ENCODE data around the gene ZNF22.
A peak's percentile ranks its signal among the peaks of the same experiment; 100 is the strongest.

DNA sequence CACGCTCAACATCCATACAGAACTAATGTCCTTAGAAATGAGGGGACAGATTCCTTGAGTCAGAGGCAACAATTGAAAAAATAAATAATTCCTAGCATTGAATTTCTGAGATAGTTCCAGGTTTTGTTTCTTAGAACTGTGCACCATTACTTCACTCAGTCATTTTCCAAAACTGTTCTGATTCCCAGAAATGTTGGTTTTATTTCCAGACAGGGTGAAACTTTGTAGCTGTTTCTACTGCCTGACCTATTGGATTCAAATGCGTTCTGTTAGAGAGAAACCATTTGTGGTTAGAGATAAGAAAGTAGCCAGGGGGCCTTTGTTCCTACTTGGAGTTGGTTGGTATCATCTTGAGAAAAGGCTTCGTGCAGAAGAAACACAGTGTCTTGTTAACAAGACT, 14.1 kb upstream of the ZNF22 start:
- TF ChIP-seq CTCF (IDR thresholded peaks at IDR 0.05) (no peak), POLR2A (IDR thresholded peaks at IDR 0.05) (no peak), EP300 (IDR thresholded peaks at IDR 0.05) (peak; percentile 19 to 39)
